Measurements from ENCODE around the gene DLGAP1.
A peak's percentile ranks its signal among the peaks of the same experiment; 100 is the strongest.

The DLGAP1 gene

GRCh38 chr18:3683483-3683882 lies 771.6 kb downstream of the DLGAP1 start:
- DNase-seq (ENCODE audit: low spot score) = no peak

GRCh38 chr18:3682061-3682460 lies 773.0 kb downstream of the DLGAP1 start:
- no peak for DNase-seq (ENCODE audit: low spot score)

GRCh38 chr18:3679241-3679640 lies 775.9 kb downstream of the DLGAP1 start:
- no peak for DNase-seq (ENCODE audit: low spot score)

GRCh38 chr18:3675994-3676393 lies 779.1 kb downstream of the DLGAP1 start:
- no peak for DNase-seq (ENCODE audit: low spot score)

- DNase-seq (ENCODE audit: low spot score) = no peak
Observed at GRCh38 chr18:3675446-3675845, 779.7 kb downstream of the DLGAP1 start.

- no peak for DNase-seq (ENCODE audit: low spot score)
Observed at GRCh38 chr18:3671176-3671575, 783.9 kb downstream of the DLGAP1 start.

- no peak for DNase-seq (ENCODE audit: low spot score)
Observed at GRCh38 chr18:3669376-3669775, 785.7 kb downstream of the DLGAP1 start.

- DNase-seq (ENCODE audit: low spot score) = no peak
Observed at GRCh38 chr18:3667255-3668137, 787.6 kb downstream of the DLGAP1 start.

- DNase-seq (ENCODE audit: low spot score) = no peak
Observed at GRCh38 chr18:3666526-3667254, 788.4 kb downstream of the DLGAP1 start.

GRCh38 chr18:3665780-3666525 lies 789.2 kb downstream of the DLGAP1 start:
- DNase-seq (ENCODE audit: low spot score) = peak; percentile 82

- DNase-seq (ENCODE audit: low spot score) = no peak
Observed at GRCh38 chr18:3665204-3665603, 789.9 kb downstream of the DLGAP1 start.

- DNase-seq (ENCODE audit: low spot score) = no peak
Observed at GRCh38 chr18:3664563-3665178, 790.4 kb downstream of the DLGAP1 start.

GRCh38 chr18:3663870-3664512 lies 791.1 kb downstream of the DLGAP1 start:
- DNase-seq (ENCODE audit: low spot score) = no peak

- no peak for DNase-seq (ENCODE audit: low spot score)
Observed at GRCh38 chr18:3661989-3662388, 793.1 kb downstream of the DLGAP1 start.

GRCh38 chr18:3660739-3661515 lies 794.2 kb downstream of the DLGAP1 start:
- DNase-seq (ENCODE audit: low spot score) = no peak

- no peak for DNase-seq (ENCODE audit: low spot score)
Observed at GRCh38 chr18:3658529-3658928, 796.6 kb downstream of the DLGAP1 start.

- DNase-seq (ENCODE audit: low spot score) = no peak
Observed at GRCh38 chr18:3655254-3656050, 799.7 kb downstream of the DLGAP1 start.

- no peak for DNase-seq (ENCODE audit: low spot score)
Observed at GRCh38 chr18:3654442-3655253, 800.5 kb downstream of the DLGAP1 start.

GRCh38 chr18:3653851-3654441 lies 801.2 kb downstream of the DLGAP1 start:
- DNase-seq (ENCODE audit: low spot score) = no peak

All from iPS-NIHi11 (cell line).